AG04449 (cell line): ENCODE measurements around the gene USHBP1.
A peak's percentile ranks its signal among the peaks of the same experiment; 100 is the strongest.

Experiments used
- CTCF ChIA-PET: fragments of 350-600 bp; formaldehyde crosslinking; extraction: SDS; loops from one replicate; lab custom pipeline; 2021; ENCODE audit warnings: antibody characterized with exemption; lab: Yijun Ruan, JAX
- POLR2A ChIA-PET: fragments of 400-600, 350-600 bp; formaldehyde crosslinking; extraction: SDS; loops from one replicate; lab custom pipeline; 2020; ENCODE audit warnings: antibody characterized with exemption, inconsistent platforms; lab: Yijun Ruan, JAX
- DNase-seq: peaks from one replicate; pipeline ENCODE4 v3.0.0-alpha.2; 2010; ENCODE audit warnings: low read depth, low spot score
- H3K4me3 ChIP-seq: 2 replicates; pipeline ENCODE4 v1.5.1; 2011; ENCODE audit warnings: low read depth, mild to moderate bottlenecking, control low read depth, low read length
- CTCF ChIP-seq: IDR thresholded peaks from one replicate; pipeline ENCODE4 v1.5.1; 2011; ENCODE audit warnings: mild to moderate bottlenecking, moderate library complexity, low read length, control low read depth, inconsistent platforms; ENCODE audit not compliant: insufficient read depth; ENCODE audit errors: missing control alignments

The USHBP1 gene

DNA sequence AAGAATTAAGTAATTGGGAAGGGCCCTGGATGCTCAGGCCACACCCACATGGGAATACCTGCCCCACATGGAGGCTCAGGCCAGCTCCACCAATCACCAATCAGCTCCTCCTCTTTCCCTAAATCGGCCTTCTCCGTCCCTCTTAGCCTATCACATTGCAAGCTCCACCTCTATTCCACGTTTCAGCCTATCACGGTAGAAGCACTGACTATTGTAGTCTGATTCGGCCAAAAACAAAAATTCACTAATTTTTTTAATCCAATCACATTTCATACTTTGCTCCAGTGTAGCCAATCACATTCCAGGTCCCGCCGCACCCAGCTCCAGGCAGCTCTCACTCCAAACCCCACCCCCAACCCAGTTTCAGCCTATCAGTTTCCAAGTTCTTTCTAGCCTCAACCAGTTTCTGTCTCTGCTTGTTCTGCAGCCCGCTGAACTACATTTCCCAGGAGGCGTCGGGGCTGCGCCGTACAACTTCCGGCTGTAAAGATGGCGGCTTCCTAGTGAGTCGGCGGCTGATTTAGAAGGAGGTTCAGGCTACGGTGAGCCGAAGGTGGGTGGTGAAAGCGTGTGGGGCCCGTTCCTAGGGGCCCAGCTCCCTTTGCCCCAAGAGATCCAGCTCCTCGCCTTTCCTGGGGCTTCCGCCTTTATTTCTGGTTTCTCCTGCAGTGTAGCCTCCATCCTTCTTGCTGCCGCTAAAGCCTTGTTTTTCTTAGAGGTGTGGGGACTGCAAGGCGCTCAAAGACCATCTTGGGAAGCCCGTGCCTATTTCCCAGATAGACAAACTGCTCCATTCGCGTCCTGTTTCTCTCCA lies 2.6 kb upstream of the USHBP1 start, which contains the start of gene BABAM1:
Gene BABAM1, plus strand, starts transcription at position 469 of the 814 bp plus-strand sequence. CDS start 1,364 bp downstream, outside the sequence.
- ChIA-PET CTCF (interaction anchor here (0.8 to 2.1 kb wide), 7 partner anchors 13 to 41 kb away, joined by 3 to 23 read pairs (median 4); partner anchors contain the start of gene ANKLE1), POLR2A (interaction anchor here (0.6 to 1.2 kb wide), 8 partner anchors 13 to 1119 kb away, joined by 3 to 5 read pairs (median 3); partner anchors contain the start of genes GDF15 and USE1)
- no peak for TF ChIP-seq CTCF
- peak within 1 kb of the TSS; percentile 98 for H3K4me3 ChIP-seq
- DNase-seq: peak; percentile 99

DNA sequence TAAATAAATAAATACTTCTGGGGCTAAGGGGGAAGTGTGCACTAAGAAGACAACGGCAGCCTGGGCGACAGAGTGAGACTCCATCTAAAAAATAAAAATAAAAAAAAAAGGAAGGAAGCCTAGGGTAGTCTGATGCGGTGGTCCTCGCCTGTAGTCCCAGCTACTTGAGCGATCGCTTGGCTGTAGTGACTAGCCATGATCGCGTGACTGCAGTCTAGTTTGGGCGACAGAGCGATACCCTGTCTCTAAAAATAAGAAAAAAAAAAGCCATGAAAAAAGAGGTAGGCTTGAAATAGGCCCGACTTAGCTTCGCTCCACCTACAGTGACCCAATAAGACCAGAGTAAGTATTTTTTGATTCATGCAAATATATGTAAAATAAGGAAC lies 2.0 kb upstream of the USHBP1 start:
- DNase-seq: no peak
- H3K4me3 ChIP-seq: no peak overlapping the region
- POLR2A ChIA-PET: interaction anchor here (0.6 to 0.9 kb wide), 5 partner anchors 32 to 1119 kb away, joined by 3 read pairs; partner anchors contain the start of genes GDF15 and USE1
- no peak for TF ChIP-seq CTCF
- CTCF ChIA-PET: interaction anchor here (0.8 to 1.8 kb wide), 6 partner anchors 12 to 199 kb away, joined by 3 to 23 read pairs (median 4); partner anchors contain the start of gene ANKLE1

DNA sequence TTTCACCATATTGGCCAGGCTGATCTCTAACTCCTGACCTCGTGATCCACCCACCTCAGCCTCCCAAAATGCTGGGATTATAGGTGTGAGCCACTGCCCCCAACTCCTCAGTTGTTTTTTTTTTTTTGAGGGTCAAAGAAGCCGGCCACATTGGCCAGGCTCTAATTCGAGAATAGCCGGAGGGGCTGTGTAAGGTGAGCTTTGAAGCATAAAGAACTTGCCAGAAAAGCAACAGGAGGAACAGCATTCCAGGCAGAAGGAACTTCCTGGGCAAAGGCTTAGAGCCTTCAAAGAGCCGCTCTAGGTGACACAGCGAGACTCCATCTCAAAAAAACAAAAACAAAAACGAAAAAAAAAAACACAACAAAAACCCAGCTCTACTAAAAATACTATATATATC lies 1.5 kb upstream of the USHBP1 start:
- ChIA-PET CTCF (interaction anchor here (0.8 to 1.8 kb wide), 6 partner anchors 11 to 200 kb away, joined by 3 to 23 read pairs (median 4); partner anchors contain the start of gene ANKLE1), POLR2A (no interaction called here)

GRCh38 chr19:17263712-17264640 lies 569 bp downstream of the USHBP1 start:
- POLR2A ChIA-PET: no interaction called here
- no peak overlapping the region for H3K4me3 ChIP-seq
- no peak for TF ChIP-seq CTCF
- no peak for DNase-seq
- CTCF ChIA-PET: interaction anchor here (0.8 to 3.9 kb wide), 11 partner anchors 9 to 196 kb away, joined by 3 to 19 read pairs (median 3); no protein-coding TSS in a partner anchor

More for the DNA sequence above, 1.5 kb upstream of the USHBP1 start:
- no peak overlapping the region for H3K4me3 ChIP-seq
- TF ChIP-seq CTCF: no peak
- DNase-seq: no peak

GRCh38 chr19:17262557-17262956 lies 2.0 kb downstream of the USHBP1 start:
- ChIA-PET CTCF (interaction anchor here (1.2 to 3.9 kb wide), 6 partner anchors 8 to 195 kb away, joined by 3 to 33 read pairs (median 7); partner anchors contain the start of gene ANKLE1), POLR2A (no interaction called here)
- DNase-seq: no peak
- TF ChIP-seq CTCF: no peak
- no peak overlapping the region for H3K4me3 ChIP-seq
